NT2/D1 (cell line): ENCODE results near the gene ELOA2.

ENCODE experiments used
- DNase-seq: peaks from one replicate; pipeline ENCODE4 v3.0.0-alpha.2; 2011; ENCODE audit warnings: low read depth, low spot score
- H3K27me3 ChIP-seq: 2 replicates; pipeline ENCODE4 v1.6.0; 2011; ENCODE audit warnings: mild to moderate bottlenecking; ENCODE audit not compliant: insufficient read length, insufficient read depth
- H3K36me3 ChIP-seq: 2 replicates; pipeline ENCODE4 v1.6.1; 2011; ENCODE audit warnings: mild to moderate bottlenecking, low read length, mixed read lengths; ENCODE audit not compliant: insufficient read depth, insufficient read length
- H3K4me1 ChIP-seq: 2 replicates; pipeline ENCODE4 v1.5.1; 2011; ENCODE audit not compliant: insufficient read depth, insufficient read length
- H3K4me3 ChIP-seq: 2 replicates; pipeline ENCODE4 v1.5.1; 2011; ENCODE audit warnings: low read depth; ENCODE audit not compliant: insufficient read length
- H3K9ac ChIP-seq: 2 replicates; pipeline ENCODE4 v1.6.0; 2011; ENCODE audit warnings: low read depth; ENCODE audit not compliant: insufficient read length
- H3K9me3 ChIP-seq: 2 replicates; pipeline ENCODE4 v1.5.1; 2011; ENCODE audit warnings: mild to moderate bottlenecking, low read length; ENCODE audit not compliant: insufficient read depth
- SUZ12 ChIP-seq: IDR thresholded peaks from 2 replicates; pipeline ENCODE4 v1.6.1; 2011; ENCODE audit not compliant: insufficient read length, insufficient read depth; ENCODE audit errors: extremely low read depth
- YY1 ChIP-seq: IDR thresholded peaks from 2 replicates; pipeline ENCODE4 v1.6.1; 2011; ENCODE audit not compliant: insufficient read length, insufficient read depth
- ZNF274 ChIP-seq: IDR thresholded peaks from 2 replicates; pipeline ENCODE4 v1.6.1; 2011; ENCODE audit warnings: mild to moderate bottlenecking, low read depth, low read length

The ELOA2 gene

GRCh38 chr18:47035156-47035671 is at the start of gene ELOA2:
Gene ELOA2, minus strand, starts transcription at chr18:47035621. Its CDS starts 357 bp downstream, at chr18:47035264.
- Histone ChIP-seq H3K4me3 (no peak within 1 kb of the TSS), H3K4me1 (no peaks in the 10 kb centered on the region), H3K27me3 (no peaks in the 10 kb centered on the region), H3K9ac (no peak within 1 kb of the TSS), H3K9me3 (no peaks in the 10 kb centered on the region), H3K36me3 (no peaks in the 10 kb centered on the region)
- TF ChIP-seq SUZ12 (no peak), ZNF274 (no peak), YY1 (no peak)
- DNase-seq = no peak

- Histone ChIP-seq H3K4me3 (no peak overlapping the region), H3K4me1 (no peaks in the 10 kb centered on the region), H3K9me3 (no peaks in the 10 kb centered on the region), H3K36me3 (no peaks in the 10 kb centered on the region), H3K27me3 (no peaks in the 10 kb centered on the region), H3K9ac (no peak overlapping the region)
- no peak for DNase-seq
- TF ChIP-seq ZNF274 = no peak
- no peak for TF ChIP-seq YY1
- TF ChIP-seq SUZ12 = no peak
Observed at GRCh38 chr18:47081578-47081977, 46.2 kb upstream of the ELOA2 start.

- no peaks in the 10 kb centered on the region for H3K9me3 ChIP-seq
- H3K9ac ChIP-seq = no peak overlapping the region
- DNase-seq = no peak
- H3K36me3 ChIP-seq = no peaks in the 10 kb centered on the region
- TF ChIP-seq ZNF274 (no peak), YY1 (no peak), SUZ12 (no peak)
- no peak overlapping the region for H3K4me3 ChIP-seq
- no peaks in the 10 kb centered on the region for H3K4me1 ChIP-seq
- no peaks in the 10 kb centered on the region for H3K27me3 ChIP-seq
Observed at GRCh38 chr18:47080872-47081271, 45.5 kb upstream of the ELOA2 start.

- no peaks in the 10 kb centered on the region for H3K9me3 ChIP-seq
- H3K4me3 ChIP-seq = no peak overlapping the region
- H3K4me1 ChIP-seq = peaks cover 3% of the 10 kb centered on the region
- DNase-seq = no peak
- no peaks in the 10 kb centered on the region for H3K36me3 ChIP-seq
- no peak for TF ChIP-seq ZNF274
- no peak for TF ChIP-seq SUZ12
- TF ChIP-seq YY1 = no peak
- H3K9ac ChIP-seq = no peak overlapping the region
- H3K27me3 ChIP-seq = no peaks in the 10 kb centered on the region
Observed at GRCh38 chr18:47077111-47077510, 41.7 kb upstream of the ELOA2 start.

GRCh38 chr18:47075098-47075883 is 39.9 kb upstream of the ELOA2 start:
- H3K9me3 ChIP-seq = no peaks in the 10 kb centered on the region
- no peak overlapping the region for H3K9ac ChIP-seq
- TF ChIP-seq YY1 (no peak), SUZ12 (no peak), ZNF274 (no peak)
- H3K4me1 ChIP-seq = peaks cover 3% of the 10 kb centered on the region
- no peak overlapping the region for H3K4me3 ChIP-seq
- no peaks in the 10 kb centered on the region for H3K36me3 ChIP-seq
- peak; percentile 9 for DNase-seq
- H3K27me3 ChIP-seq = no peaks in the 10 kb centered on the region

- no peak overlapping the region for H3K4me3 ChIP-seq
- H3K4me1 ChIP-seq = no peaks in the 10 kb centered on the region
- H3K36me3 ChIP-seq = peaks cover 3% of the 10 kb centered on the region
- no peak overlapping the region for H3K9ac ChIP-seq
- TF ChIP-seq SUZ12 = no peak
- no peak for TF ChIP-seq ZNF274
- TF ChIP-seq YY1 = no peak
- H3K27me3 ChIP-seq = no peaks in the 10 kb centered on the region
- DNase-seq = no peak
- peaks cover 11% of the 10 kb centered on the region for H3K9me3 ChIP-seq
Observed at GRCh38 chr18:47067648-47068047, 32.2 kb upstream of the ELOA2 start.

GRCh38 chr18:47063096-47063495 is 27.7 kb upstream of the ELOA2 start:
- H3K4me3 ChIP-seq = no peak overlapping the region
- no peak for TF ChIP-seq ZNF274
- TF ChIP-seq YY1 = no peak
- TF ChIP-seq SUZ12 = no peak
- H3K4me1 ChIP-seq = no peaks in the 10 kb centered on the region

More at GRCh38 chr18:47063096-47063495, 27.7 kb upstream of the ELOA2 start:
- Histone ChIP-seq H3K9ac (no peak overlapping the region), H3K27me3 (no peaks in the 10 kb centered on the region), H3K9me3 (peaks cover 9% of the 10 kb centered on the region), H3K36me3 (peaks cover 3% of the 10 kb centered on the region)
- DNase-seq = no peak
